22Rv1 (cell line): ENCODE results near the gene TACR2.
A peak's percentile ranks its signal among the peaks of the same experiment; 100 is the strongest.

Experiments used
- CTCF ChIP-seq: fragments of 450-650 bp; IDR thresholded peaks from 2 replicates; pipeline ENCODE4 v1.5.1; 2017; ENCODE audit warnings: mild to moderate bottlenecking
- ZFX ChIP-seq: fragments of 450-650 bp; IDR thresholded peaks from 2 replicates; pipeline ENCODE4 v1.6.1; 2017; ENCODE audit warnings: antibody characterized with exemption, borderline replicate concordance

GRCh38 chr10:69413221-69413865, 3.4 kb downstream of the TACR2 start:
- TF ChIP-seq CTCF = peak; percentile 50
- TF ChIP-seq ZFX = no peak
